Measurements from ENCODE around the gene ZFAND2B. TPM values are rescaled to one million over a fixed set of nuclear protein-coding genes. Genes with fewer than 3 reads are reported as not detected.

The ZFAND2B gene
- total RNA-seq, result 10 to 100 TPM; 13.7 to 24.8 TPM

GRCh38 chr2:219206328-219207133, at the start of gene ZFAND2B:
Gene ZFAND2B, plus strand, starts transcription at chr2:219206782. Its CDS starts 206 bp downstream, at chr2:219206988.

GRCh38 chr2:219160186-219161017, 46.2 kb upstream of the ZFAND2B start, which contains the start of gene NHEJ1:
Gene NHEJ1, minus strand, starts transcription at chr2:219160815. Its CDS starts 2,453 bp downstream, at chr2:219158362.

GRCh38 chr2:219169930-219170654, 36.5 kb upstream of the ZFAND2B start, which contains the start of gene SLC23A3:
Gene SLC23A3, minus strand, starts transcription at chr2:219170029. Its CDS starts 45 bp downstream, at chr2:219169984.

GRCh38 chr2:219176818-219177551, 29.6 kb upstream of the ZFAND2B start, which contains the start of gene CNPPD1:
Gene CNPPD1, minus strand, starts transcription at chr2:219176925. Its CDS starts 97 bp downstream, at chr2:219176828.

GRCh38 chr2:219177552-219178376, 28.8 kb upstream of the ZFAND2B start, which contains the start of gene RETREG2:
Gene RETREG2, plus strand, starts transcription at chr2:219178275. Its CDS starts 78 bp downstream, at chr2:219178353.

GRCh38 chr2:219218732-219219701, 12.4 kb downstream of the ZFAND2B start, which contains the start of gene ABCB6:
Gene ABCB6, minus strand, starts transcription at chr2:219218958. Its CDS starts 285 bp downstream, at chr2:219218673.

GRCh38 chr2:219229305-219230058, 22.9 kb downstream of the ZFAND2B start, which contains the start of the genes ANKZF1 and ATG9A:
Gene ANKZF1, plus strand, starts transcription at chr2:219229806. Its CDS starts 452 bp downstream, at chr2:219230258.
Gene ATG9A, minus strand, starts transcription at chr2:219229636. Its CDS starts 1,612 bp downstream, at chr2:219228024.

GRCh38 chr2:219245148-219245898, 38.7 kb downstream of the ZFAND2B start, which contains the start of the genes GLB1L and STK16:
Gene GLB1L, minus strand, starts transcription at chr2:219245444. Its CDS starts 1,871 bp downstream, at chr2:219243573.
Gene STK16, plus strand, starts transcription at chr2:219245479. Its CDS starts 521 bp downstream, at chr2:219246000.

GRCh38 chr2:219252900-219253752, 46.5 kb downstream of the ZFAND2B start, which contains the start of gene TUBA4B:
Gene TUBA4B, plus strand, starts transcription at chr2:219253243. Its CDS starts 165 bp downstream, at chr2:219253408.

GRCh38 chr2:219253753-219254589, 47.4 kb downstream of the ZFAND2B start, which contains the start of gene TUBA4A:
Gene TUBA4A, minus strand, starts transcription at chr2:219253918. Its CDS starts 60 bp downstream, at chr2:219253858.

Other genes starting within 250 kb of the ZFAND2B start
- not detected for gene CDK5R2, start 247.1 kb upstream of the ZFAND2B start, total RNA-seq
- not detected for gene FEV, start 221.6 kb upstream of the ZFAND2B start, total RNA-seq
- gene CRYBA2, start 213.4 kb upstream of the ZFAND2B start, total RNA-seq, result under 1 TPM in 1 of 2 donors, not detected in 1; 0.34 TPM
- under 1 TPM in 1 of 2 donors, not detected in 1; 0.34 TPM for gene CFAP65, start 165.3 kb upstream of the ZFAND2B start, total RNA-seq
- under 1 TPM in 1 of 2 donors, not detected in 1; 0.34 TPM for gene IHH, start 145.9 kb upstream of the ZFAND2B start, total RNA-seq
- 10 to 100 TPM; 26.8 to 29.6 TPM for gene NHEJ1, start 46.0 kb upstream of the ZFAND2B start, total RNA-seq
- gene SLC23A3, start 36.8 kb upstream of the ZFAND2B start, total RNA-seq, result 1 to 10 TPM in 1 of 2 donors, under 1 TPM in 1; 1.00 to 1.4 TPM
- gene CNPPD1, start 29.9 kb upstream of the ZFAND2B start, total RNA-seq, result 10 to 100 TPM; 26.6 to 27.9 TPM
- gene RETREG2, start 28.5 kb upstream of the ZFAND2B start, total RNA-seq, result 10 to 100 TPM; 64.6 to 99.8 TPM
- 10 to 100 TPM; 44.7 to 90.9 TPM for gene ABCB6, start 12.2 kb downstream of the ZFAND2B start, total RNA-seq
- gene ATG9A, start 22.9 kb downstream of the ZFAND2B start, total RNA-seq, result 10 to 100 TPM; 54.7 to 63.6 TPM
- gene ANKZF1, start 23.0 kb downstream of the ZFAND2B start, total RNA-seq, result 10 to 100 TPM; 12.7 to 22.0 TPM
- gene GLB1L, start 38.7 kb downstream of the ZFAND2B start, total RNA-seq, result 10 to 100 TPM; 16.0 to 16.2 TPM
- 10 to 100 TPM; 23.3 to 36.5 TPM for gene STK16, start 38.7 kb downstream of the ZFAND2B start, total RNA-seq
- not detected for gene TUBA4B, start 46.5 kb downstream of the ZFAND2B start, total RNA-seq
- 1 to 10 TPM; 2.1 to 3.0 TPM for gene TUBA4A, start 47.1 kb downstream of the ZFAND2B start, total RNA-seq
- gene DNAJB2, start 72.6 kb downstream of the ZFAND2B start, total RNA-seq, result 10 to 100 TPM; 25.3 to 37.9 TPM
- 1 to 10 TPM in 1 of 2 donors, under 1 TPM in 1; 0.33 to 1.0 TPM for gene PTPRN, start 102.6 kb downstream of the ZFAND2B start, total RNA-seq
- not detected for gene RESP18, start 126.0 kb downstream of the ZFAND2B start, total RNA-seq
- 10 to 100 TPM; 70.2 to 72.6 TPM for gene DNPEP, start 181.1 kb downstream of the ZFAND2B start, total RNA-seq
- not detected for gene DES, start 211.6 kb downstream of the ZFAND2B start, total RNA-seq
- gene SPEG, start 228.1 kb downstream of the ZFAND2B start, total RNA-seq, result under 1 TPM; under 0.01 to 0.33 TPM